ENCODE measurements around the gene EPAS1.

Gene EPAS1

DNA sequence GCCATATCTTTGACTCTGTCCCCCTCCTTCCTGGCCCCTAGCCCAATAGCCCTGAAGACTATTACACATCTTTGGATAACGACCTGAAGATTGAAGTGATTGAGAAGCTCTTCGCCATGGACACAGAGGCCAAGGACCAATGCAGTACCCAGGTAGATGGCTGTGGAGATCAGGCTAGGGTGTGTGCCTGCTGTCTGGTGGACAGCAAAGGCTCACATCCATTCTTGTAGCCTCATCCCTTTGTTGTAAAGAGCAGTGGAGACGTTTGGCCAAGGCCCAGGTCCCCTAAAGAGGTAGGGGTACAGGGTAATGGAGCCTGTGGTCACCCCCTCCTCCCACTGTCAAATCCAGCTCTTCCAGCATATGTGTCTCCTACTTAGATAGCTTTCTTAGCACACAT, 81.4 kb downstream of the EPAS1 start:
- H3K9me3 Mint-ChIP-seq, result no peaks in the 10 kb centered on the region
- no peak overlapping the region for H3K4me3 Mint-ChIP-seq
- H3K36me3 Mint-ChIP-seq (ENCODE audit: low read depth), result no peaks in the 10 kb centered on the region
- no peaks in the 10 kb centered on the region for H3K4me1 Mint-ChIP-seq (ENCODE audit: low read depth)
- H3K27me3 Mint-ChIP-seq, result no peaks in the 10 kb centered on the region
- H3K27ac Mint-ChIP-seq, result no peak overlapping the region

DNA sequence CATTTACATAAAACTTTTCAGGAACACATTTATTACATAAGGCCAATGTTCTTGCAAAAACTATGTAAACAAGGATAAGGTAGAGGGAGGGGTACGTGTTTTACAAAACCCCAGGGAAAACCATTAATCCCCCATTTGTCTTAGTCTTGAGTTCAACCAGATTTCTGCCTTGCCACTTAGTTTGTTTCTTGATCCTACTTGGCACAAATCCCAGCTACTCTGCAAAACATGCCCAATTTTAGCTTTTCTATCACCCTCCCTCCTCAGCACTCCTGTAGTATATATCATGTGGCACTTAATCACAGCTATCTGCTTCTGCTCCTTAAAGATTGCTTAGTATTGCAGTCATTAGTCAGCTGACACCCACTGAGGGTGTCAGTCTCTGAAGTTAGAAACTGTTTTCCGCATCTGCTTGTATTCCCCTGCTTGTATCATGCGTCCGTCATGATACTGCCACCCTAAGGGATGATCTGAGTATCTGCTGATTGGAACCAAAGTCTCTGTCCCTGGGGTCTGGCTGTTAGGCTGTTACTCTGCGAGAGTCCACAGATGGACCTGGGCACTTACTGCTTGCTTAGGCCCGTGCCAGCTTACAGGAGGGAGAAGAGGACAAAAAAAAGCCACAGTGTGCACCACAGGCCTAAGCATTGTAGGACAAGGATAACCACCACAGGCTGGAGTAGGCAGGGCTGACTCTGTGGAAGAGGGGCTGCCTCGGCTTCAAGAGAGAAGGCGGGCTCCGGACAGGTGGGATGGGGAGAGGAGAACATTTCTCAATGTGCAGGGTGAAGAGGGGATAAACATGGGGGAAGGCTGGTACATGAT, 82.2 kb downstream of the EPAS1 start:
- Mint-ChIP-seq H3K4me1 (ENCODE audit: low read depth) (no peaks in the 10 kb centered on the region), H3K36me3 (ENCODE audit: low read depth) (no peaks in the 10 kb centered on the region), H3K9me3 (no peaks in the 10 kb centered on the region), H3K27ac (no peak overlapping the region), H3K4me3 (no peak overlapping the region), H3K27me3 (no peaks in the 10 kb centered on the region)

DNA sequence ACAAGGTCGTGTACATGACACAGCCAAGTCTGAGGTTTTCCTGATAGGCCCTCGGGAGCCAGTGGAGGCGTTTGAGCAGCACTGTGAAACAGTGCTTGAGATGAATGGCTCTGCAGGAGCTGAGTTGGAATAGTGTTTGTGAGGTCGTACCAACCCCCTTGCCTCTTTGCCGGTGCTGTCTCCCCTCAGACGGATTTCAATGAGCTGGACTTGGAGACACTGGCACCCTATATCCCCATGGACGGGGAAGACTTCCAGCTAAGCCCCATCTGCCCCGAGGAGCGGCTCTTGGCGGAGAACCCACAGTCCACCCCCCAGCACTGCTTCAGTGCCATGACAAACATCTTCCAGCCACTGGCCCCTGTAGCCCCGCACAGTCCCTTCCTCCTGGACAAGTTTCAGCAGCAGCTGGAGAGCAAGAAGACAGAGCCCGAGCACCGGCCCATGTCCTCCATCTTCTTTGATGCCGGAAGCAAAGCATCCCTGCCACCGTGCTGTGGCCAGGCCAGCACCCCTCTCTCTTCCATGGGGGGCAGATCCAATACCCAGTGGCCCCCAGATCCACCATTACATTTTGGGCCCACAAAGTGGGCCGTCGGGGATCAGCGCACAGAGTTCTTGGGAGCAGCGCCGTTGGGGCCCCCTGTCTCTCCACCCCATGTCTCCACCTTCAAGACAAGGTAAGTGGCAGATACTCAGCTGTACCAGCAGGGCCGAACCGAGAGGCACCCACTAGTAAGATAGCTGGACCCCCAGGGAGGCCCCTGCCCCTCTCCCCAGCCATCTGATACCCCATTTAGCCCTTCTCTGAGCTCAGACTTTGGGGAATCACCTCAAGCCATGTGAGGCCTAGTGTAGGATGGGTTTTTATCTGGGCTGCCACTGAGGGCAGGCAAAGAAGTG, 83.1 kb downstream of the EPAS1 start:
- Mint-ChIP-seq H3K4me1 (ENCODE audit: low read depth) (no peaks in the 10 kb centered on the region), H3K27ac (no peak overlapping the region), H3K27me3 (no peaks in the 10 kb centered on the region), H3K36me3 (ENCODE audit: low read depth) (no peaks in the 10 kb centered on the region), H3K9me3 (no peaks in the 10 kb centered on the region), H3K4me3 (no peak overlapping the region)

DNA sequence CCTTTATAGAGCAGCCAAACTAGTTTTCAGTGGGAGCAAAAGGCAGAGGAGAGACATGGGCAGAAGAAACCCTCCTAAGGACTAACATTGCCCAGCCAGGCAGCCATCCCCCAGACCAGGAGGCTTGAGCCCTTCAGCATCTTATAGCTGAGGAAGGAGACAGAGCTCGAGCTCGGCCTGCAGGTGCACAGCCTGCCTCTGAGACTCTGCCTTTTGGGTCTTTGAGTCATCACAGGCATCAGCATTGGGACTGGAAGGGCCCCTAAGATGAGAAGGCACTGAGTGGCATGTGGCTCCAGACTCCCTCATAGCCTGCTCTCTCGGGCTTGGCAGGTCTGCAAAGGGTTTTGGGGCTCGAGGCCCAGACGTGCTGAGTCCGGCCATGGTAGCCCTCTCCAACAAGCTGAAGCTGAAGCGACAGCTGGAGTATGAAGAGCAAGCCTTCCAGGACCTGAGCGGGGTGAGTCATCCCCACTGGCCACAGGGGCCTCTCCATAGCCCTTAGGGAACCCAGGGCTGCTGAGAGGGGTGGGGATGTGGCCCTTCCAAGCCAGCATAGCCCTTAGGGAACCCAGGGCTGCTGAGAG, 84.1 kb downstream of the EPAS1 start:
- H3K4me3 Mint-ChIP-seq, result no peak overlapping the region

GRCh38 chr2:46381871-46382270, 84.7 kb downstream of the EPAS1 start:
- Mint-ChIP-seq H3K27me3 (no peaks in the 10 kb centered on the region), H3K9me3 (no peaks in the 10 kb centered on the region), H3K27ac (no peak overlapping the region), H3K4me1 (ENCODE audit: low read depth) (no peaks in the 10 kb centered on the region), H3K36me3 (ENCODE audit: low read depth) (no peaks in the 10 kb centered on the region), H3K4me3 (no peak overlapping the region)

More for the DNA sequence above, 84.1 kb downstream of the EPAS1 start:
- Mint-ChIP-seq H3K9me3 (no peaks in the 10 kb centered on the region), H3K27ac (no peak overlapping the region), H3K27me3 (no peaks in the 10 kb centered on the region), H3K4me1 (ENCODE audit: low read depth) (no peaks in the 10 kb centered on the region), H3K36me3 (ENCODE audit: low read depth) (no peaks in the 10 kb centered on the region)

- H3K4me1 Mint-ChIP-seq (ENCODE audit: low read depth), result no peaks in the 10 kb centered on the region
- no peaks in the 10 kb centered on the region for H3K27me3 Mint-ChIP-seq
- no peak overlapping the region for H3K27ac Mint-ChIP-seq
- H3K36me3 Mint-ChIP-seq (ENCODE audit: low read depth), result no peaks in the 10 kb centered on the region
- H3K4me3 Mint-ChIP-seq, result no peak overlapping the region
- no peaks in the 10 kb centered on the region for H3K9me3 Mint-ChIP-seq
Observed at GRCh38 chr2:46382331-46383112, 85.3 kb downstream of the EPAS1 start.

GRCh38 chr2:46383113-46383395, 85.8 kb downstream of the EPAS1 start:
- Mint-ChIP-seq H3K9me3 (no peaks in the 10 kb centered on the region), H3K4me1 (ENCODE audit: low read depth) (no peaks in the 10 kb centered on the region), H3K27ac (no peak overlapping the region), H3K36me3 (ENCODE audit: low read depth) (no peaks in the 10 kb centered on the region), H3K27me3 (no peaks in the 10 kb centered on the region), H3K4me3 (no peak overlapping the region)

- Mint-ChIP-seq H3K9me3 (no peaks in the 10 kb centered on the region), H3K4me3 (no peak overlapping the region), H3K27me3 (no peaks in the 10 kb centered on the region), H3K4me1 (ENCODE audit: low read depth) (no peaks in the 10 kb centered on the region), H3K36me3 (ENCODE audit: low read depth) (no peaks in the 10 kb centered on the region), H3K27ac (no peak overlapping the region)
Observed at GRCh38 chr2:46383784-46384456, 86.7 kb downstream of the EPAS1 start.

DNA sequence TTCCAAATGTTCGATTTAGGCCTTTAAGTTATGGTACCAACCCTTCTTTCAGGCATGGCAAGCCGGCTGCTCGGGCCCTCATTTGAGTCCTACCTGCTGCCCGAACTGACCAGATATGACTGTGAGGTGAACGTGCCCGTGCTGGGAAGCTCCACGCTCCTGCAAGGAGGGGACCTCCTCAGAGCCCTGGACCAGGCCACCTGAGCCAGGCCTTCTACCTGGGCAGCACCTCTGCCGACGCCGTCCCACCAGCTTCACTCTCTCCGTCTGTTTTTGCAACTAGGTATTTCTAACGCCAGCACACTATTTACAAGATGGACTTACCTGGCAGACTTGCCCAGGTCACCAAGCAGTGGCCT, 87.2 kb downstream of the EPAS1 start:
- H3K27ac Mint-ChIP-seq, result no peak overlapping the region
- no peaks in the 10 kb centered on the region for H3K36me3 Mint-ChIP-seq (ENCODE audit: low read depth)
- no peaks in the 10 kb centered on the region for H3K4me1 Mint-ChIP-seq (ENCODE audit: low read depth)
- H3K4me3 Mint-ChIP-seq, result no peak overlapping the region
- no peaks in the 10 kb centered on the region for H3K27me3 Mint-ChIP-seq
- no peaks in the 10 kb centered on the region for H3K9me3 Mint-ChIP-seq

- Mint-ChIP-seq H3K36me3 (ENCODE audit: low read depth) (no peaks in the 10 kb centered on the region), H3K9me3 (no peaks in the 10 kb centered on the region), H3K27ac (no peak overlapping the region), H3K4me3 (no peak overlapping the region), H3K27me3 (no peaks in the 10 kb centered on the region), H3K4me1 (ENCODE audit: low read depth) (no peaks in the 10 kb centered on the region)
Observed at GRCh38 chr2:46385786-46386577, 88.8 kb downstream of the EPAS1 start.

DNA sequence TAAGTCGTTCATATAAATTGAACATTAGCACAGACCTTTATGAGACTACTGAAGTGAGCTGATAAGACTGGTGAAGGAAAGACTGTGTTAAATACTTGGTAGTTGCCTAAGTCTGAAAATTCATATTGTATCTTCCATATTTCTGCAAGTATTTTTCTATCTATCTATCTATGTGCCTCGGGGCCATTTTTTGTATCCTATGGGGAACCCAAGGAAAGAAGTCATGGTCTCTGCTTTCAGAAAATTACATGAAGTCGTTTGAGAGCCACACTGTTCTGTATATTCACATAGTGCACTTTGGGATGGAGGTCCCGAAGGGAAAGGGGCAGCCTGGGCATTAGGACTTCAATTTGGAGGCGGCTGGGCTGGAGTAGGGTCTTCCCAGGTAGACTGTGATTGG, 89.6 kb downstream of the EPAS1 start:
- Mint-ChIP-seq H3K4me1 (ENCODE audit: low read depth) (no peaks in the 10 kb centered on the region), H3K36me3 (ENCODE audit: low read depth) (no peaks in the 10 kb centered on the region), H3K27me3 (no peaks in the 10 kb centered on the region), H3K9me3 (no peaks in the 10 kb centered on the region), H3K27ac (no peak overlapping the region), H3K4me3 (no peak overlapping the region)

DNA sequence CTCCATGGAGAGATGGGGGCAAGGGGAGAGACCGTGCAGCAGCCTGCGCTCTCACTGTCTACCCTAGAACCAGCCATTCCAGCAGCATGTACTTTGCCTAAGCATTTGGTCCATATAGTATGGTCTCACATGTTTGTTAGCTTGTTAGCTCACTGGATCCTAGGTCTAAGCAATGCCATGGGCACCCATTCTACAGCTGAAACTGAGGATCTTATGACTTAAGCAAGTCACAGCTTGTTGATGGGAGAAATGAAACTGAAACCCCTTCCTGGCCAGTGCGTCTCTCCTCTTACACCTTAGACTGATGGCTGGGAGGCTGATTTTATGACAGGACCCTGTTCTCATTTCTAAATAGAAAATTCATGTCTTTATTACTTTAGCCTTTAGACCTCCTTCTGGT, 90.1 kb downstream of the EPAS1 start:
- Mint-ChIP-seq H3K27ac (no peak overlapping the region), H3K4me1 (ENCODE audit: low read depth) (peaks cover 1% of the 10 kb centered on the region), H3K36me3 (ENCODE audit: low read depth) (no peaks in the 10 kb centered on the region), H3K4me3 (no peak overlapping the region), H3K27me3 (no peaks in the 10 kb centered on the region), H3K9me3 (no peaks in the 10 kb centered on the region)

GRCh38 chr2:46387886-46388515, 90.8 kb downstream of the EPAS1 start:
- no peaks in the 10 kb centered on the region for H3K9me3 Mint-ChIP-seq
- no peaks in the 10 kb centered on the region for H3K36me3 Mint-ChIP-seq (ENCODE audit: low read depth)
- H3K27ac Mint-ChIP-seq, result no peak overlapping the region
- H3K4me1 Mint-ChIP-seq (ENCODE audit: low read depth), result peaks cover 7% of the 10 kb centered on the region
- no peak overlapping the region for H3K4me3 Mint-ChIP-seq
- no peaks in the 10 kb centered on the region for H3K27me3 Mint-ChIP-seq
